OCI-M2 (cell line): Measurements from ENCODE around the gene CARMIL3.
"Not testable (repeated sequence)": the region's sequence is repeated elsewhere in the genome, so short reads cannot be mapped to it uniquely, and the experiment has no call there.

Experiments
- DNase-seq: peaks from one replicate; lab custom pipeline; 2025; ENCODE audit not compliant: unreplicated experiment; lab: John Stamatoyannopoulos, UW

CARMIL3 gene

DNA sequence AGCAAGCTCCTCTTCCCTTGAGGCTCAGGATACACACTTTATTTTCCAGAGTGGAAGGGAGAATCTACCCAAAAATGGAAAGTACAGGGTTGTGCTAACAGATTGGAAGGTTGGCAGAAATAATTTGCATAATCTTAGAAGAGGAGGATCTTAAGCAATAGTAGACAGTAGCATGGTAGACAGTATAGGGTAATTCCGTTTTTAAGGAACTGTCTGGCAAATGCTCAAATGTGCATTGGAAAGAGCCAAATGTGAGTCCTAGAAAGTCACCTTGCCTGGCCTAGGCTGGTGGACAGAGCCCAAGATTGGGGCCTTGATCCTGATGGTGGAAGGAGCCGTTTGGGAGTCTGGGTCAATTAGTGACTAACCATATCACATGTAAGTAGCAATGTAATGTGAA is 13.1 kb upstream of the CARMIL3 start:
- DNase-seq, result no peak

DNA sequence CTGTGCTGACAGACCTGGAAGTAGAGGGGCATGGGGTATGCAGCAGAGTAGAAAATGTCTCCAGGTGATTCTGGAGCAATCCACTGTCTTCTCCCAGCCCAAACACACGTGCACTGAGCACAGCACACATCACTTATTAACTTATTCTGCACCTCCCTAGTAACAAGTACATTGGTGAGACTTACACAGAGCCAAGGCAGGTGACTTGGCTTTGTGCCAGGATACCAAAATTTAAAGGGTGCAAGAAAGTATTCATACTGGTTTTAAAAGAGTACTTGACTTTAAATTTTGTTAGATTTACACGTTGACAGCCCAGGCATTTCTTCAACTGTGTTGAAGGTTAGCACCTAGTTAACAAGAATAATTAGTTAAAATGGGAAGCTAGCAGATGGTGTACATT is 11.1 kb upstream of the CARMIL3 start:
- DNase-seq, result no peak

DNA sequence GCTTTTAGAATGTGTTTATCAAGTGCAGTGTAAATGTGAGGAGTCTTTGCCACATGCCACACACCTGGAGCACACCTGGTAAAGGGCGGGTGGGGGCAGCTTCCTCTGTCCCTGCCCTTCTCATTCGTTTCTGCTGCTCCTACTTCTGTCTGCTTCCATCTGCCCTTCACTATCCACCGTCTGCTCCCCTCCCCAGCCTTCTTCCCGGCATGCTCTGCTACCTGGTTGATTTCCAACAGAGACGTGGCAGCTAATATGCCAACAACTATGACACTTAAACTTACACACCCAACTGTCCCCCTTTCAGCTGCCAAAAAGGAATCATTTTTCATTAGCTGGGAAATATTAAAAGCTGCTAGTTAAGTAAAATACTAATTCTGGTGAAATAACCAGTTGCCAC is 9.1 kb upstream of the CARMIL3 start:
- no peak for DNase-seq

DNA sequence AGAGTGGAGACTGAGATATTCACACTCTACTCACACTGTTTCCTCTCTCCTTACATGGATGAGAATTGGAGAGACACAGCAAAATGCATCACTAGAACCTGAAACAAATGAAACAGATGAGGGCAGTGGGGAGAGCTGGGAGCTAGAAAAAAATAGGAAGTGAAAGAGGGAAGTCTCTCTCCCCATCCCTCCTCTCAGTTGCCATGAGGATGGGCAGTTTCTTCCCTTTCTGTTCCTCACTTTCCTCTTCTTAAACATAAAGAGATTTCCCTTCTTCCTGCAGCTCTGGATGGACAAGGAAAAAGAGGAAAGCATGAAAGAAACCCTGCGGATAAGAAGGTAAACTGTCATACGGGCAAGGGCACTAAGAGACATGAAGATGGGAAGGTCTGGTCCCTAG is 2.8 kb upstream of the CARMIL3 start:
- not testable (repeated sequence) for DNase-seq

DNA sequence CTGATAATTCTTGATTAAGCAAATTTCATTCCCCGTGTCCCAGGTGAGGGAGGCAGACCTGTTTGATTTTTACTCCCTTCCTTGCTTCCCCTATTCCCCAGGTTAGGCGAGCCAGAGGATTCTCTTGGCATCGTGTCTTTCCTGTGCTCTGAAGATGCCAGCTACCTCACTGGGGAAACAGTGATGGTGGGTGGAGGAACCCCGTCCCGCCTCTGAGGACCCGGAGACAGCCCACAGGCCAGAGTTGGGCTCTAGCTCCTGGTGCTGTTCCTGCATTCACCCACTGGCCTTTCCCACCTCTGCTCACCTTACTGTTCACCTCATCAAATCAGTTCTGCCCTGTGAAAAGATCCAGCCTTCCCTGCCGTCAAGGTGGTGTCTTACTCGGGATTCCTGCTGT is 1.1 kb upstream of the CARMIL3 start:
- DNase-seq, result not testable (repeated sequence)

DNA sequence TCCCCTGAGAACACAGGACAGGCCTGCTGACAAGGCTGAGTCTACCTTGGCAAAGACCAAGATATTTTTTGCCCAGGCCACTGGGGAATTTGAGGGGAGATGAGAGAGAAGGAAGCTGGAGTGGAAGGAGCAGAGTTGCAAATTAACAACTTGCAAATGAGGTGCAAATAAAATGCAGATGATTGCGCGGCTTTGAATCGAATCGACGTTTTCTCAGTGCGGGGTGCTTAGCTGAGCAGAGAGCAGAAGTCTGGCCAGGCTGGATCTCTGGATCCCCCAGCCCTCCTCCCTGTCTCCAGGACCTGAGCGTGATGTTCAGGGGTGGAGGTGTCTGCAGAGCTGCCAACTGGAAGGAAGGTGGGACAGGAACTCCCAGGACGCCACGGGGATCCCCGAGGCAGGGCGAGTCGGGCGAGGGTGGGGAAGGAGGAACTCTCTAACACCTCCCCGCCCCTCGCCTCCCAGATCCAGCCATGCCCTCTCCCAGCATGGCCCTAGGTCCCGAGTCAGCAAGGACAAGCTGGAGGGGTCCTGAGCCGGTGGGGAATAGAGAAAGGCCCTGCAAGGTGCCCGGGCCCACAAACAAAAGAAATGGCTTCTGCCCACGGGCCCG is 527 bp upstream of the CARMIL3 start:
- DNase-seq, result no peak

DNA sequence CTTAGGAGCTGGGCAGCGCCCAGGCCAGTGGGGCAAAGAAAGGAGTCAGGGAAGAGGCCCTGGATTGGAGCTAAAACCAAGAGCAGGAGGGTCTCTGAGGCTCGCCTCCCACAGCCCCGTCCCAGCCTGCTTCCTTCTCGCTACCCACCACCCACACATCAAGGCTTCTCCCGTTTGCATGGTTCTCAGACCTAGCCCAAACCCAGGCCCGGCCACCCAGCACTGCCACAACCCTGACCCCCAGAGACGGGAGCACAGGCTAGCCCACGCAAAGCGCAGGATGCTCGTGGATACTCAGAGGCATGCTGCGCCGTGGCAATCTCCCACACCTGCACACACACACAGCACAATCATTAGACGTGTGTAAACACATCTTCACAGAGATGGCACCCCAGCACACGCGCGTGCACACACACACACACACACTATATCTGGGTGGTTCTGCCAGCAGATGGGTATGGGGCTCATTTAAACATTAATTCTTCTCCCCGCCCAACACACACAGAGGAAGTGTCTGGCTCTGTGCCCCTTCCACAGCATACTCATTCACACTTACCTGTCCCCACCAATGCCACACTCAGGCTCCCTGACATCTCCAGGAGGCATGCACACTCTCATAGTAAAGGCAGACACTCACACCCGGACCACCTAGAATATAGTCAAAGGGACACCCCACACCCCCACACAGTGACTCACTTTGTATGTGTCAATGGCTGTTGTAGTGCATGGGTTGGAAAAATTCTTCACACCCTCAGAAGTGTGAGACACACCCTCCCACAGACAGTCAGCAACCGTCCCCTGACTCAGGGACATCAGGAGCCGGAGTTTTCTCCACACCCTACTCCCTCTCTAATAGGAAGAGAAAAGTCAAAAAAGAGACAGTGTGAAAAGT is 1.1 kb downstream of the CARMIL3 start:
- DNase-seq, result no peak

DNA sequence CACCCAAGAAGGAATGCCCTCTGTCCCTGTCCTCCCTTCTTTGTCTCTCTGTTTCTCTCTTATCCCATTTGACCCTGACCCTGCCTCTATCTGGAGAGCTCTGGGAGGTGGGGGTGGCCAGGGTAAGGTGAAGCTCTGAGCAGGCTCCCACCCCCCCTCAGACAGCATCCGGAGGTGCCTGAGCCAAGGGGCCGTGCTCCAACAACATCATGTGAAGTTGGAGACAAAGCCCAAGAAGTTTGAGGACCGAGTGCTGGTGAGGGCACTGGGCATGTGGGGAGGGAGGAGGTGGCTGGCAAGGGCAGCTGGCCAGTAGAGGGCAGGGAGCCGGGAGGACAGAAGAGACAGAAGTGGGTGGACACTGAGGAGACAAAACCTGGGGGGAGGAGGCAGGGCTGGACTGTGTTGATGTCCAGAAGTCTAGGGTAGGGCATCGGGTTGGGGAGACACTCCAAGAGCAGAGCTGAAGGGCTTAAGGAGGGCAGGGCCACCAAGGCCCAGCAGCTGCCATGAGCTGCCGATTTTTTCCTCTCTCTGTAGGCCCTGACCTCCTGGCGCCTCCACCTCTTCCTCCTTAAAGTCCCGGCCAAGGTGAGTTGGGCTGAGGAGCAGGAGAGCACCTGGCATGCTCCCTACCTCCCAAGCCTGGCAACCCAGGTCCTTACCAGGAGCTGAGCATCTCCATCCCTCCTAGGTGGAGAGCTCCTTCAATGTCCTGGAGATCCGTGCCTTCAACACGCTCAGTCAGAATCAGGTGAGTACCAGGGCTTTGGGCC is 1.9 kb downstream of the CARMIL3 start:
- no peak for DNase-seq

DNA sequence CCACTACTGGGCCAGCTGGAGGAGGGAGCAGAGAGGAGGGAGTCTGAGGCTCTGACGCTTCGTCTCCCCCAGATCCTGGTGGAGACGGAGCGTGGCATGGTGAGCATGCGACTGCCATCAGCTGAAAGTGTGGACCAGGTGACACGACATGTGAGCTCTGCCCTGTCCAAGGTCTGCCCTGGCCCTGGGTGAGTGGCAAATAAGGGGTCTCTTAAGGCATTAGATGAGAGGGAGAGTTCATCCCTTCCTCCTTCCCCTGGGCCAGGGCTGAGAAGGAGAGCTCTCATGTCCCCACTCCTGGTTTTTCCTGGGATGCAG is 2.5 kb downstream of the CARMIL3 start:
- no peak for DNase-seq

DNA sequence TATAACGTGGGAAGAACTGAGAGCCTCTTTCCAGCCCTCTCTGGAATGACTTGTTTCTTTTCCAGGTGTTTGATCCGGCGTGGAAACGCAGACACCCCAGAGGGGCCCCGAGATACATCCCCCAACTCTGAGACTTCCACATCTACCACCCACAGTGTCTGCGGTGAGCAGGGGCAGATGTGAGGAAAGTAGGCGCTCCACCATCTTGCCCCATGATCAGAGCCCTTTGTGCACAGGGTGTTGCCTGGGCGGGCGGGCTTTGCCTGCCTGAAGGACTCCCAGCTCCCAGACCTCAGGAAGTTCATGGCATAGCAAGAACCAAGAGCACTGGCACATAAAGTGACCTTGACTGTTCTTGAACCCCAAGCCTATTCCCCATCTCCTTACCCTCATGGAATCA is 2.8 kb downstream of the CARMIL3 start:
- no peak for DNase-seq

DNA sequence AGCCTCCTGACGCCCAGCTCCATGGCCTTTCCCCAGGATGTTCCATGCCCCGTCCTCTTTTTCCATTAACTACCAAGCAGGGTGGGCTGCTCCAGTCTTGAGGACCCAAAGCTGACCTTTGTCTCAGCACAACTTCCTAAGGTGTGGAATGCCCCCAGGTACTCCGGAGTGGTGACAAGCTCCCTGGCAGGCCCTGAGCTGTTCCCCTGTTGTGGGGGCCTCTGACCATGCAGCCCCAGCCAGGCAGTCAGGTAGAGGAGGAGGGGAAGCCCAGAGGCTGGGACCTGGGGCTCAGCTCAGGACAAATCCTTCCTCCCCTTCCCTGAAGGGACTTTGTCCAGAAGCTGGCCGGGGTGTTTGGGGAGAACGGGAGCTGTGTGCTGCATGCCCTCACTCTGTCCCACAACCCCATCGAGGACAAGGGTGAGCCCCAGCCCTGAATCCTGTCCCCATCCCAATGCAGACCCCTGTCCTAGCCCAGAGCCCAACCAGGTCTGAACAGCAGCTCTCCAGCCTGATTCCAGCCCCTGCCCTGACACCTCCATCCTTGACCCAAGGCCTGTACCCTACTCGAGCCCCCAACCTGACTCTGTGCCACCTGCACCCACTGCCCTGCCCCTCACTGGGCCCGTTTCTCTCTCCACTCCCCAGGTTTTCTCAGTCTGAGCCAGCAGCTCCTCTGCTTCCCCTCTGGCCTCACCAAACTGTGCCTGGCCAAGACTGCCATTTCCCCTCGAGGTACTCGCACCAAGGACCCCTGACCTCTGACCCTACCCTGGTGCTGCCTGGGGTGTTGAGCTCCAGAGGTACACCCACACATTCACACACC is 4.4 kb downstream of the CARMIL3 start:
- no peak for DNase-seq

DNA sequence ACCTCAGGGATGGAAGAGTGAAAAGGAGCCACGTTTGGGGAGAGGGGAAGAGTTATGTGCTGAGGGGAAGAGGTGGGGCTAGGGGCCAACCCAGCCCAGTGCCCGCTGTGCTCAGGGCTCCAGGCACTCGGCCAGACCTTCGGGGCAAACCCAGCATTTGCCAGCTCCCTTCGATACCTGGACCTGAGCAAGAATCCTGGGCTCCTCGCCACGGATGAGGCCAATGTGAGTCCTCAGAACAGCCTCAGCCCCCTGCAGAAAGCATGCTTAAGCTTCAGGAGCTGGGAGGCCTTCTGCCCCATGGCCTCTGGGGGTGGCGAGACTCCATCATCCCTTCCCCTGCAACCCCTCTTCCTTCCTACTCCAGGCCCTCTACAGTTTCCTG is 5.0 kb downstream of the CARMIL3 start:
- no peak for DNase-seq

DNA sequence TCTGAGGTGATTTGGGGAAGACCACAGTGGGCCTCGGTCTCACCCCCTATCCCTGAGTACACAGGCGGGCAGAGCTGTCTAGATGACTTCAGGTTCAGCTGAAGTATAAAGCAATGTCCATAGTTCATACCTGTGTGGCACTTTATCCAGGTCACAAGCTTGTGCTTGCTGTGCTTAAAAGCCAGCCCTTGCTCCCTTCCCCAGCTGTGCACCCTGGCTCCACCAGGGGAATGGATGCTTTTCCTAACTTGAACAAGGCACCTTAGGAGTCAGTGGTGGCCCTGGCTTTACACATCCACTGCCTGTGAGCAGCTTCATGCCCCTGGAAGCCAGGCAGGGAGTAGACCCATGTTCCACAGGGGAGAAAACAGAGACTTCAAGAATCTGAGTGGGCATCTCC is 5.5 kb downstream of the CARMIL3 start:
- no peak for DNase-seq

DNA sequence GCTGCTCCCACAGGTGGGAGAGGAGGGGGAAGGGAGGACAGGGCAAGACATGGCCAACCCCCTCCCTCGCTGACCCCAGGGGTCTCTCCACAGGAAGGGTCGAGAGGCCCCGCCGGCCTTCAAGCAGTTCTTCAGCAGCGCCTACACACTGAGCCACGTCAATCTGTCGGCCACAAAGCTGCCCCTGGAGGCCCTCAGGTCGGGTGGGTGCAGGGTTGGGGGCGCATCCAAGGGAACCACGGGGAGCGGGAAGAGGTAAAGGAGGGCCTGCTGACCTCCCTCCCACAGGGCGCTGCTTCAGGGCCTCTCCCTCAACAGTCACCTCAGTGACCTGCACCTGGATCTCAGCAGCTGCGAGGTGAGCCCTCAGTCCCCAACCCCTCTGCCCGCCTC is 6.1 kb downstream of the CARMIL3 start:
- no peak for DNase-seq

DNA sequence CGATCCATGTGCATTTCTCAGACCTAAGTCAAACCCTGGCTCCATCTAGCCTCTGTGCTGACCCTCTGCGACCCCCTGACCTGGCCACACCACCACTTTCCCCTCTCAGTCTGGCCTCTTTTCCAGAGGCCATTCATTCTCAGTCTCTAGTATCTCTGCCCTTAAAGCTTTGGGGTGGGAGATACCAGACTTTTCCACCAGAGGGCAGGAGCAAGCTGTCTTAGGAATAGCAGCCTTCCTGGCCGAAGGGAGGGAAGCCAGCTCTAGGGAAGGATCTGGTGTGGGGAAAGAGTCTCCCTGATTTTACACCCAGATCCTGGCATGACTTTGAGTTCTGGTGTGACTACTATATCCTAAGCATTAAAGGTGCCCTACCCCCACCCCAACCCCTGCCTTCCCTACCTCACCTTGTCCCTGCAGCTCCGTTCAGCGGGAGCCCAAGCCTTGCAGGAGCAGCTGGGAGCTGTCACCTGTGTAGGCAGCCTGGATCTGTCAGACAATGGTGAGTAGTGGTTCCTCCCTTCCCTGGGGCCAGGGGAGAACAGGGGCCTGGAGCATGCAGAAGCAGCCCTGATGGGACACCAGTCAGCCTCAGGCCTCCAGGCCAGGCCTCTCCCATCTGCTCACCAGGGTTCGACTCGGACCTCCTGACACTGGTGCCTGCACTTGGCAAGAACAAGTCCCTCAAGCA is 6.6 kb downstream of the CARMIL3 start:
- peak; percentile 43 for DNase-seq

DNA sequence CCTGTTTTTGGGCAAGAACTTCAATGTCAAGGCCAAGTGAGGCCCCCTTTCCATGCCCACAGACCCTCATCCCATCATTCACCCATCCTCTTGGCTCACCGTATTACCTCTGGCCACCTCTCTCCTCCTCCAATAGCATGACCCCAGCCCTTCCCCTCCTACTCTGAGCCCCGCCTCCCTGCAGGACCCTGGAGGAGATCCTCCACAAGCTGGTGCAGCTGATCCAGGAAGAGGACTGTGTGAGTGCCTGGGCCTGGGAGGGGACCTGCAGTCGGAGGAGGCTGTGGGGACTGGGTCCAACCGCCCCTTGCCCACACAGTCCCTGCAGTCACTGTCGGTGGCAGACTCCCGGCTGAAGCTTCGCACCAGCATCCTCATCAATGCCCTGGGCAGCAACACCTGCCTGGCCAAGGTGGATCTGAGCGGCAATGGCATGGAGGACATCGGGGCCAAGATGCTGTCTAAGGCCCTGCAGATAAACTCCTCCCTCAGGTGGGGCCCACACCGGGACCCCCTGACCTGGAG is 7.2 kb downstream of the CARMIL3 start:
- DNase-seq, result no peak

DNA sequence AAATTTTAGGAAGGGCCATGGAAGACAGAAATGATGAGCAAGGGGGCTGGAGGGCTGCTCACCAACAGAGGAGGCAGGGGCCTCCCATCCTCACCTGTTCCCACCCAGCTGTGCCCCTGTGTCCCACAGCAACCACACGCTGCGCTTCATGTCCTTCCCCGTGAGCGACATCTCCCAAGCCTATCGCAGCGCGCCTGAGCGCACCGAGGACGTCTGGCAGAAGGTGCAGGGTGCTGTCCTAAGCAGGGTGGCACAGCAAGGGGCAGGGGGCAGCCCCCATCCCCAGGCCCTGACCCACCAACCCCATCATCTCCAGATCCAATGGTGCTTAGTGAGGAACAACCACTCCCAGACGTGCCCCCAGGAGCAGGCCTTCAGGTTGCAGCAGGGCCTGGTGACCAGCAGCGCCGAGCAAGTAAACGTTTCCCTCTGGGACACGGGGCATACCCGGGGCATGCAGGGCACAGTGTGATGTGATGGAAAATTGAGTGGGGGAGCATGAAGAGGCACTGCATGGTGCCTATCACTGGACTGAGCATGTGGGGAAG is 8.1 kb downstream of the CARMIL3 start:
- DNase-seq, result no peak

DNA sequence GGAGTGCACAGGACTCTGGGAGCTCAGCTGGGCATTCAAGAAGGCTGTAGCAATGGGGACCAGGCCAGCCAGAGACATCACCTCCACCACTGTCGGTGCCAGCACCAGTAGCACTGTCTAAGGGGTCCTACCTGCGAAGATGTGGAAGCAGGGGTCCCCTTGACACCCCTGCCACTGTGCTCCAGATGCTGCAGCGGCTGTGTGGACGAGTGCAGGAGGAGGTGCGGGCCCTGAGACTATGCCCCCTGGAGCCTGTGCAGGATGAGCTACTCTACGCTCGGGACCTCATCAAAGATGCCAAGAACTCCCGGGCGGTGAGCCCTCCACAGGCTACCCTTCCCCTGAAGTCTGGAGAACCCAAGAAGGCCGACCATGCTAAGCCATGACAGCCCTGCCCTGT is 8.6 kb downstream of the CARMIL3 start:
- DNase-seq, result no peak

DNA sequence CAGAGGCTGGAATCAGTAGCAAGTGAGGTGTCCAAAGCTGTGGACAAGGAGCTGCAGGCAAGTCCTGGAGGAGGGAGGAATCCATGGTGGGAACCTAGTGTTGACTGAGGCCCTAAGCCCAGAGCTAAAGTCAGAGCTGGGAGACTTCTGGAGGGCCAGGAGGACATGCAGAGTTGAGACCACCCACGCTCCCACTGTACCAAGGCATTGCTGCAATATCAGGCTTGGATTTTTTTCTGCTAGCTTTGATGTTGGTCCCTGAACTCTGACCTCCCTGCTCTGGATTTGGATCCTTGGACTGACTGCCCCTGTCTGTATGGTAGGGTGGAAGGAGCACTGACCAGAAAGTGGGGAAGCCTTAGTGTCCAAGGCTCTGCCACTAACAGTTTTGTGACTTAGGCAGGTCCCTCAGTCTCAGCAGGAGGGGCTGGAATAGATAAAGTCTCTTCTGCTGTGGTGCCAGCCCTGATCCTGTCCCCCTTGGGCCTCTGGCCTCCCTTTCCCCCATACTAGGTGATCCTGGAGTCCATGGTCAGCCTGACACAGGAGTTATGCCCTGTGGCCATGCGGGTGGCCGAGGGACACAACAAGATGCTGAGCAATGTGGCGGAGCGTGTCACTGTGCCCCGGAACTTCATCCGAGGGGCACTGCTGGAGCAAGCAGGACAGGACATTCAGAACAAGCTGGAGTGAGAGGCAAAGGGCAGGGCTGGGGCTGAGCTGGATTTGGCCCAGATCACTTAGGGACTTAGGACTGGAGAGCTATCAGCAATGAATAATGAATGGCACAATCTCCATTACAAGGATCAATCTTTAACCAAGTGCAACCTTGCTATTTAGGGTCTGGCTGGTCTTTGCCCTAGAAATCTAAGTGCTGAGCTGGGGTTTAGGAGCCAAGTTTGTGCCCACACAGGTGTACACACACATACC is 9.4 kb downstream of the CARMIL3 start:
- no peak for DNase-seq
